H4 (cell line): Measurements from ENCODE around the gene IL21R. TPM values are rescaled to one million over a fixed set of nuclear protein-coding genes. Genes with fewer than 3 reads are reported as not detected.

Experiments used
- DNase-seq: peaks from one replicate; pipeline ENCODE4 v3.0.0-alpha.2; 2015; ENCODE audit warnings: low spot score
- total RNA-seq: library from RNA; depleted of rRNA; stranded (reverse); fragments of >200 nt; shearing (Covaris generic); gene quantifications from 2 replicates; pipeline ENCODE4 v1.2.3, GENCODE V29; 2014

The IL21R gene
- total RNA-seq, 1 experiment from 2014 or later: 1.0 TPM

DNA sequence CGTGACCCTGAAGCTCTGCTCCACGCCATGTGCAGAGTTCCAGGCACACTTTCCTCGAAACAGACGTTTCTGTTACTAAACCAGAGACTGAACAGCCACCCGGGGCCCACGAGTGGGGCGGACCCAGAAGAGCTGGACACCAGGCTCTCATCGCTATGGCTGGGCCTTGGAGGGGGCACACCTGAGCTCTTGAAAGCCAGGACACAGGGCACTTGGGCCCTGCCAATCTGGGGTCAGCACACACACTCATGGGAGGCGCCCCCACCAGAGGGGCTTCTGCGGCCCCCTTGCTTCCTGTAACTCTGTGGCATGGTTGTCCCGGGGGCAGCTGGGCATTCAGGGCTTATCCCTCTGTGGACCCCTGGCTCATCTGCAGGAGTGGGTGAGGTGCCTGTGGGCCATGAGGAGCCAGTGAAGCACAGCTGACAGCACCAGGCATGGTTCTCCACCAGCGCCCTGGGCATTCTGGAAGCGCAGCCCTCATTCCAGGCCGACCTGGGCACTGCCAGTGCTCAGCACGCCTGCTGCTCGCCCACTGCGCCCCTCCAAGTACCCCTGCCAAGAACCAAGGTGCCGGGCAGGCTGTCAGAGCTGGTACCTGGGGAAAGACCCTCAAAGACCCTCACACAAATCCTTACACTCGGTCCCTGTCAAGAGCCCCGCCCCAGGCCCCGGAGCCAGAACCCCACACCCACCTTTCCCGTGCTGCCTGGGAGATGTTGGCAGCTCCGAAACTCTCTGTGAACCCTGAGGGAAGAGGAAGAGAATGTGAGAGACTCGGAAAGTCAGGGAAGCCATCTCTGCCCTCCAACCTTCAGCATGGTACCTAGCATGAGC is 61.1 kb downstream of the IL21R start:
- DNase-seq: no peak

DNA sequence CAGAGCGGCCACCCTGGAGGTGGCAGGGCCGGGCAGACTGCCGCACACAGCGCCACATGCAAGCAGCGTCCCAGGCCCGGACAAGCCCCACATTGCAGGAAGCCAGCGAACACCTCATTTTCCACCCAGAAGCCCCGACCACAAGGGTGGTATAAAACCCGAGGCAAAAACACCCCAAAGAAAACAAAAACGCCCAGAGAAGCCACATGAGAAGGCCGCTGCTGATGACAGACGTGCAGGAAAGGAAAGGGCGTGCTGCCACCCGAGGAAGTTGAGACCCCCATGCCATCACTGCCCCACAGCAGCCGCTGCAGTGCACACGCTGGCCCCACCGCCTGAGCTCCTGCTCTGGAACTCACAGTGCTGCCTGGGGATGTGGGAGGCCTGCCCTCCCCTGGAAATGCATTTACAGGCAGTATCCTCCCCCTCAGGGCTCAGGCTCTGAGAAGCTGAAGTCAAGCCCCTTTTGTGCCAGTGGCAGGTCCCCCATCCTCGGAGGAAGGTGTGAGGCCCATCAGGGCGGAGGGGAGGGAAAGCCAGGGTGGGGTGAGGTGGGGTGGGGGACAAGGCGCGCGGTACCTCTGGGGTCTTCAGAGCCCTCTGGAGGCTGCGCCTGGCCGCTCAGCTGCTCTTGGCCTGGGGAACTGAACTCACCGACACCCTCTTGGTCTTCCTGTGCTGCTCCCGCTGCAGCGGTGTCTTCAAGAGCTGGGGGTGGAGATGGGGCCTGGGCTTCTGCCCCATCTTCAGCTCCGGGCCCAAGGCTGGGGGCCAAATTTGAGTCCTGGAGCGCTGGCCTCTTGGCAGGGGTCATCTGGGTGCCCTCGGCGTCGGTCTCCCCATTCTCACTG is 62.0 kb downstream of the IL21R start:
- DNase-seq: no peak

DNA sequence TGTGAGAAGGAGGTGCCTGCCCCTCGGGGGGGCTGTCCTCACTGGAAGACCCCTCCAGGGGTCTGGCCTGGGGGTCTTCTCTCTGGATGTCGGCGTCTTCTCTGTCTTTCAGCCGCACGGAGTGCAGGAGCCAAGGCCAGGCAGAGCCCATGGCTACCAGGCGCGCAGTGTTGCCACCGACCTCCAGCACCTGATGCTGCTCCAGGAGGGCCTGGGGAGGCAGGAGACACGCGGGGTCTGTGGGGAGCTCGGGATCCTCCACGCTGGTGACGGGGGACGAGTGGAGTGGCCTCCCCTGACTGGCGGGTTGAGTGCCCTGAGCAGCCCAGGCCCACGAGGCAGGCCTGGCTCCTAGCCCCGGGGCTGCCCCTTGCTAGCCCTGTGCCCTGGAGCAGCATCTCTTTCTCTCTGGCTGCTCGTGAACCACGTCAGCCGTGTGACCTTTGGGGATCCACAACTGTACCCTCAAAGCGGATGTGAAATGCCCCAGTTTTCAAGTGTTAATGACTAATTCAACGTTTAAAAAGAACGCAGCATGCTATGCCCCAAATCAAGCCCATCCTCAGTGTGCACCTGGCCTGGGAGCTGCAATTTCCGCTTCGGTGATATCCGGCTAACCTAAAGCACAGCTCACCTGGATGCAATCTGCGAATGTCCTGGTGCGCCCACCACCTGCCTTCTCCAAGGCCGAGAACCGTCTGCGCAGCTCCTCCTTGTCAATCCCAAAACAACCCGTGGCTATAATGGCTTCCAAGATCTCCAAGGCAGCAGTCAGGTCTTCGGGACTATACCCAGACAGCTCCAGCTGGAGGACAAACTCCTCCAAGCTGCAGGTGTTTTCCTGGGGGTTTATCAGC is 62.9 kb downstream of the IL21R start:
- no peak for DNase-seq

DNA sequence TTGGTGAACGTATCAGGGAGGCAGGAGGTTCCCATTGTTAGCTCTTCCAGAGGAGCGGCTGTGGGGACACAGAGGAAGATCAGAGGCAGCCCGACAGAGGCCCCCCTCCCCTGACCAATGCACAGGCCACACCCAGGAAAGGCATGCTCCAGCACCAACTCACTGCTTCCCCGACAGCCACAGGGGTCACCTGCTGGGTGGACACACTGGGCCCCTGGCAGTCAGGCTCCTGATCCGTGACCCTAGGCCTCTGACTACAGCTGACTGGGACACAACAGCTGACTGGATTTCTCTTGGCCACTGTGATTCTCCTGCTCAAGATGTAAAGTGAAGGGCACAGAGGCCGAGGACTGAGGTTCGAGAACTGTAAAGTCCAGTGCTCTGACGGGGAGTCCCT is 63.5 kb downstream of the IL21R start:
- DNase-seq: no peak

DNA sequence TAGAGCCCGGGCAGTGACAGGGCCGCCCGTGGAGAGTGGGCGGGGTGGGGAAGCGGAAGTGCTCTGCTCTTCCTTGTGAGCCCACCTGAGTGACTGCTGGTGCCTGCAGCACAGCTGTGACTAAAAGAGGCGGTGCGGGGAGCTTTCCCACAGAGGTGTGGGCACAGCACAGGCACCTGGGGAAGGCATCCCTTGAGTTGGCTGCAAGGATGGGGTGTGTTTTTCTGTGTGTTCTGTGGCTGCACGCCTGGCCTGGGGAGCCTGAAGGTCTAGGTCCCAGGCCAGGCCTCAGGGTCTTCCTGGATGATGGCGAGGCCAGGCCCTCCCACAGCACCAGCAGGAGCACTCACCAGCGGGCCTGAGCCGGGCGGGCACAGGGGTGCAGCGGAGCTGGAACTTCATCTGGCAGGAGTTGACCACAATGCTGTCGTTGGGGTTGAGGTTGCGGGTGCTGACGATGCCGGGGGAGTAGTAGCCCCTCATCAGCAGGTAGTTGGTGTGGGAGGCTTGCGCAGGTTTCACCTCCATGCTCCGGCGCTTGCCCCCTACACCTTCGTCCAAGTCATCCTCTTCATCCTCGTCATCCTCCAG is 67.1 kb downstream of the IL21R start:
- no peak for DNase-seq

DNA sequence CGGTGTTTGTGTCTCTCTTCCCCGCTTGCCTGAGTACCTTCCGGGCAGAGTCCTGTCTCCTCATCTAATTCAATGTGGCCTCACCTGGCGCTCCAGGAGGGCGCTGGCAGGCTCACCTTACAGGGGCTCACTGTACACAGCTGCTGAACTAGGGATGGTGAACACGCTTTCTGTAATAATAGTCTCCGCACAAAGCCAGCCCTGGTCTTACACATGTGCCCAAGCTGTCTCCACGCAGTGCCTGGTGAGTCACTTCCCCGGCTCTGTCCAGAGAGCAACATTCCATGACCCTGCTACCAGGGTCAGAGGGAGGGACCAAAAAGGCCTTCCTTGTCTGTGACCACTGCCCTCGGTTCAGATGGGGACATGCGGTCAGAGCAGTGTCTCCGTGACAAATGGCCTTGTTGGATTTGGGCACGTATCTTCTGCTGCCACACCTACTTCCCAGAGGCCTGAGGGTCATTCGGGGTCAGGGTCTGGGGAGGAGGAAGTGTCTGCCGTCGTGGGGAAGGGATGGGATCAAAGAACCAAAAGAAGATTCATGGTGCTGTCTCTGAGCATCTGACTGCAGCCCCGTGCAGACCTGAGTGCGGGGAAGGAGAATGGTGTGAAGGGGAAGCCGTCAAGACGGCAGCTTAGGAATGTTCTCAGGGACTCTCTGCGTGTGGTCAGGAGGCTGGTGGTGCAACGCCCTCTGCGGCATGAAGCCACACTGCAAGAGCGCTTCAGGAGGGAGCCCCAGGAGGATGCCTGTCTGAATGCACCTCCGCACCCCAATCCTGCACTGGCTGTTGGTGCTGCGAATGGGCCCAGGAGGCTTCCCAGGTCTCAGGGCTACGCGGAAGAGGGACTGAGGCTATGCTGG is 68.8 kb downstream of the IL21R start:
- no peak for DNase-seq

DNA sequence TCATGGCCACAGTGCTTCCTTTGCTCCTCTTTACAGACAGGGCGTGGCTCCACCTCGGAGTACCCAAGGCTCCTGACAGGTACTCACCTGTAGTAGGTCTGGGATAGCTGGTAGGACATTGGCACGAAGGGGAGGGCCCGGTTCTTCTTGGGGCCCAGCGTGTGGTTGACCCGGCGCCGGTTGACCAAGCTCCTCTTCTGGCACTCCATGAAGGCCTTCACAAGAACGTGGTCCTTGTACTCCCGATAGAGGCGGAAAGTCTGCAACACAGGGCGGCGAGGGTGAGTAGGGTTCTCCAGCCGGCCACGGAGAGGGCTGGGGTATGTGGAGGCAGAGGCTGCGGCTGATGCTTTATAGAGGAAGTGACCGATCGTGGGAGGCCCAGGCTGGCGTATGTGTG is 69.7 kb downstream of the IL21R start:
- no peak for DNase-seq

DNA sequence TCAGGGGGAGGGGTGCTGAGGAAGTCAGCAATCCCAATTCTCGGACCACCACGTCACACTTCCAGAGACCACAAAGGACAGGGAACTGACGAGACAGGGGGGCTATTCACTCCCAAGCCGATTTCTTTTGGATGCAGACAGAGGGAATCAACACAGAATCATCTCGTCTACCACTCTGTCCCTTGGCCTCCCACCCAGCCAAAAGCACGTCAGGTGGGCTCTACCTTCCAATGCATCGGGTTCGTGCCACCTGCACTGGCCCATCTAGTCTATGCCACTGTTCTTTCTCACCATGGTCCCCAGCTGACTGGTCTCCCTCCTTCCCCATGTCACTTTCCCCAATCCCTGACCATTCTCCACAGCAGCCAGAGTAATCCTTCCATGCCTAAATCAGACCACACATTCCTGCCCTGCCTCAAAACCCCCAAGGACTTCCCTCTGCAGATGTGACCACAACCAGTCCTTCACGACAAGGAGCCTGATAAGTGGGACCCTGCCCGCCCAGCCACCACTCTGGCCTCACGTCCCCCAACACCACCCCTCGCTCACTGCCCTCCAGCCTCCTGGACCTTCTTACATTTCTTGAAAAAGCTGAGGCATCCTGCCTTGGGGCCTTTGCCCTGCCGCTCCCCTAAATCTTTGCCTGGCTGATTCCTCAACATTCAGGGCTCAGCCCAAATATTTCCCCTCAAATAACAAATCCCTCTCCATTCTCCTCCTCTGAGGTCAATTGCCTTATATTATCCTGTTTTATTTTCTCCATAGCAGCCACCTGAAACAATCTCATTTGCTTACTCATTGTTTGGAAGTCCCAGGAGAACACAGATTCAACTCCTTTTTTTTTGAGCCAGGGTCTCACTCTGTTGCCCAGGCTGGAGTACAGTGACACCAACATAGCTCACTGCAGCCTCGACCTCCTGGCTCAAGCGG is 70.4 kb downstream of the IL21R start:
- DNase-seq: no peak

DNA sequence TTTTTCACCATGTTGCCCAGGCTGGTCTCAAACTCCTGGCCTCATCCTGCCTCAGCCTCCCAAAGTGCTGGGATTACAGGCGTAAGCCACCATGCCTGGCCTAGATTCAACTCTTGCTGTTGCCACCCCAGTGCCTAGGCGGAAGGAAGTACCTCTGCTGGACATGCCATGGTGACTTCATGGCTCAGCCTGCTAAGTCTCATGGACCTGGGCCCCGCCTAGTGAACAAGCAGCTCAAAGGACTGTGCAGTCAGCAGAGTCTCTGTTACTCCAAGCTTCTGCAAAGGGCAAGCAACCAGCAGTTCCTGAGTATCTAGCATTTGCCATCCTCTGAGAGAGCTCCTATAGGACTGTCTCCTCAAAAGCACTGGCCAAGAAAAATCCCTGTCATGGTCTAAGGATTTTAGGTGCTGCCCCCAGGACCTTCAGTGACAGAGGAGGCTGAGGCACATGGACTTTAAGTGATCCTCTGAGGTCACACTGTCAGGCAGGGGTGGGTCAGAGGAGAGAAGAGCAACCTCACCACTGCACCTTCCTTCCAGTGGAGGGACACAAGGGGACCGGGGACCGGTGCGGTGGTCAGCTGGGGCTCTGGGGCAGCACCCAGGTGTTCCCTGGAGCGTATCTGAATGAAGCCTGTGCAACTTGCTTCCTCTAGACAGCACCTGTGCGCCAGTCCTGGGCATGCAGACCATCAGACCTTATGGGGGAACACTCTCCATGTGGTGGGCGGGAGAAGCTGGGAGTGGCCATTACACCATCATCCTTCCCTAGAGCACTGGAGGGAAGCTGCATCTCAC is 71.3 kb downstream of the IL21R start:
- no peak for DNase-seq

DNA sequence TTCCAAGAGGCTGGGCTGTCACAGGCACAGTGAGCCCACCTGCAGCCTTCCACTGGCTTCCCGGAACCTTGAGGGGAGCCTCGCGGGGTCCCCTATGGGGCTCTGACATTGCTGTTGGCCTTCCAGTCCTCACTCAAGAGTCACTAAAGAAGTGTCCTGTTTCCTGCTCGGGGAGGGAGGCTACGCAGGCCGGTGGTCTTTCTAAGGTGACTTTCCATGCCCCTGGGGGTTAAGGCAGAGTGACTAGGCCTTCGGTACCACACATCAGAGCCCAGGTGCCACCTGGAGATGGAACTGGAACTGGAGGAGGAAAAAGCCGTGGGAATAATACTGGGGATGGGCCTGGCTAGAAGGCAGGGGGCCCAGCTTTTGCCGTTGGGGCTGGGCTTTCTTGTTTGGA is 72.1 kb downstream of the IL21R start:
- no peak for DNase-seq

DNA sequence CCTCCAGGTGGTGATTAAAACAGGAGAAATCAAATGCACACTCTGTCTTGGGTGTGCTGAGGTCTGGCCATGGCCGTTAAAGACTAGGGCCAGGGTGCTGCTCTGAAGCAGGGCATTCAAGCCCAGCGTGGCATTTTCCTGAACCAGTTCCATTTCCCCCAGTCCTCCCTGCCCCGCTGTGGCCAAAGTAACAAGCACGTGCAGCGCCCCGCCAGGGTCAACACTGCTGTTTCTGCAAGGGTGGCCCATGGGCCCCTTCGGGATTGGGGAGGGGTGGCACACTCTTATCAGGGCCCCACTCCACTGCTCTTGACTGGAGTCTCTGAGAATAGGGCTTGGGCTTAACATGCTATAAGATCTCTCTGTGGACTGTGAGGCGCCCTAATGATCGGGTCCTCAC is 72.9 kb downstream of the IL21R start:
- DNase-seq: no peak

DNA sequence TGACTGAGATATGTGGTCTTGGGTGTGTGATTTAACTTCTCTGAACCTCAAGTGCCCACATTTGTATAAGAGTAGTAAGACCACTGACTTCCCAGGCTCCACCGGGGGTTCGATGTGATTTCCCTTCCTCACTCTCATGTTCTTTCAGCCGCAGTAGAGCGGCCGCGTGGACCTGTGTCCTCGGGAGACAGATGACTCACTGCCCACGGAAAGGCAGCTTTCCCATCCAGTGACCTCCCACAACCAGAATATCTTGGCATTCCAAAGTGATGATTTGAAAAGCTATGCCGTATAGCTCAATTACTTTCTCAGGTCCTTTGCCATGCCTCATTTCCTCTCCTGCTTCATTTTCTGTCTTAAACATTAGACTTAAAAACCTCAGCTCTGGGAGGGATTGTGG is 73.6 kb downstream of the IL21R start:
- no peak for DNase-seq

DNA sequence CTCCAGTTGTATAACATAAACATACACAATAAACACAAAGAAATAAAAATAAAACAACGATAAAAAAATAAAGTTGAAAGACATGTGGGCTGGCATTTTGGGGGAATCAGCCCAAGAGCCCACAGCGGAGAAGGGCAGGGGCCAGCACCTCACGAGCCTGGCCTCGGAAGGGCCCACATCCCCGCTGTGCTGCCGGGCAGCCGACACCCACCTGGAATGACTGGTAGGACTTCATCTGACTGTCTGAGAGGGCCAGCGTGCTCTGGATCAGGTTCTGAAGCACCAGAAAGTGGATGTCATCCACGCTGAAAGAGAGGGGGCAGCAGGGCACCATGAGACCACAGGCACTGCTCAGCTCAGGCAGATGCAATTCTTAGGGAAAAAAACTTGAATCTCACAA is 74.3 kb downstream of the IL21R start:
- DNase-seq: no peak

DNA sequence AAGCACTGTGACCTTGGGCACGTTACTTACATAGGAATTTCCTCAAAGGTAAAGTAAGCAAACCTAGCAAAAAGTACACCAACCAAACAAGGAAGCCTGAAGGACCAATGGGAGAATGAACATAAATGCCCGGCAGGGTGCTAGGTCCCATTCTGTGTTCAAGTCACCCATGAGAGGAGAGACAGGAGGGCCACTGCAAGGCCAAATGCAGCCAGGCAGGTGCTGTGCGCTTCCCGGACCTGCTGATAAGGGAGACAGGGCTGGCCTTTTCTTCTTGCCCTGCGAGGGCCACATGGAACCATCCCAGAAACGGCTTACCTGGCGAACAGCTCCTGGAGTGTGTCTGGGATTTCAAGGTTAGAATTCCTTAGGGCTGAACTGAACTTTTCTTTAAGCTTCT is 78.8 kb downstream of the IL21R start:
- DNase-seq: no peak

DNA sequence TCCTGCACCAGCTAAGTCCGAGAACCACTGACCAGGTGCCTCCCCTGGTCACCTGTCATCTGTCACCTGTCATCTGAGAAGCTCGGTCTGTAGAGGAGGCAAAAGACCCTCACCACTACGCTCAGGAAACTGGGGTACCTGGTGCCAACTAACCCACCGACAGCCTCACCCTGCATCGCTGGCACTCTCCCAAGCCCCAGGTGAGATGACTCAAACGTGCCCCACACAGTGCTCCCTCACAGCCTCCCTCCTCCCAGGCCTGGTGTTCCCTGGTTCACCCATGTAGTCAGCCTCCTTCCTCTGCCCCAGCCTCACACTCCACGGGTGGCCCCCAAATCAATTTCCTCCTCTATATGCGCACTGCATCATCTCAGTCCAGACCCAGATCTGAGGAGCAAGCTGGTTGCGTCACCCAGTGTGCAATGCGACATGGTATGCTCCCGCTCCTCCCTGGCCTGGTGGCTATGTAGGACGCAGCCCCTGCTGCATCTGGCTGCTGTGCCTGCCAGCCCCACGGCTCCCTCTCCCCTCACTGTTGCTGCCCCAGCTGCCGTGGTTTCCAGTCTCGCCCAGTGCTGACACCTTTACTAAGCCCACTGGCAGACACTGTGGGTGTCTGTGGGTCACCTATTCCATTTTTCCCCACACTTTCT is 79.4 kb downstream of the IL21R start:
- no peak for DNase-seq

DNA sequence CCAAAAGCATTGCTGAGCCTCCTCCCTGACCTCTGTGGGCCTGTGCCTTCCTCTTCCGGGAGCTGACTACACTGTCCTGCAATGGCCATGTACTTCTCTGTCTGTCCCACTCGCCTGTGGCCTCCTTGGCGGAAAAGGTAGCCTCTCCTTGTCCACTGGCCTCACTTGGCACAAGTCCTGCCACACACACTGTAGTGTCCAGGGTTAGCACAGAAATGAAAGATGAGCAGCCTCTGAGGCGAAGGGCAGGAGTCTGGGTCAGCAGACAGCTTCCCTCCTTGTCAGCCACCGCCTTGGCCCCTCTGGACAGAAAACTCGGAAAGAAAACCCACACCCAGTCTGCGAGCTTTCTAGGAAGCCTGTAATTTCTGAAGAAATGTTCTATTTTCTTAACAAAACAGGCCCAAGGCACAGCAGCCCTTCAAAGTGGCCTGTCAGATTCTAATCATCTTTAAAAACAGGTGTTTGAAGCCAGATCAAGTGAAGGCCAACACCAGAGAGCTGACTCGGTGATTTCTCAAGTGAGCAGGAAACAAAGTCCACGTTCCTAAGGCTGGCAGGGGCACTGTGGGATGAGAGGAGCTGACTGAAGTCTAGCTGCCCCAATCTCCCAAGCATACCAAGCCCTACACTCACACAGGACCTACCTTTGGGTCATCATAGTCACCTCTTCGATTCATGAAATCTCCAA is 80.6 kb downstream of the IL21R start:
- DNase-seq: no peak

DNA sequence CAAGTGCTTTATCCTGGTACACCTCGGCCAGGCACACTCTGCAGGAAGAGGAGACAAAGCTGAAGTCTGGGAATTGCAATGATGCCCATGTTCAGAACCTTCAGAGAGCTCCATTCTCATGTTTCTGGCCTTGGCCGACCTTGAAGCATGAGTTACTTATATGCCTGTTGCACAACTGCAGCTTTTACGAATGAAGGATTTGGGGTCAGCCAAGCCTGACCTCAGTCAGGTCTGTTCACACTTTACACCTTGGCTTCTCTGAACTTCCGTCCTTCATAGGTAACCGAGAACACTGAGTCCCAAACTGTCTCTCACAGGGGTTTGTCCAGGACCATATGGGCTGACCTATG is 81.1 kb downstream of the IL21R start:
- no peak for DNase-seq

DNA sequence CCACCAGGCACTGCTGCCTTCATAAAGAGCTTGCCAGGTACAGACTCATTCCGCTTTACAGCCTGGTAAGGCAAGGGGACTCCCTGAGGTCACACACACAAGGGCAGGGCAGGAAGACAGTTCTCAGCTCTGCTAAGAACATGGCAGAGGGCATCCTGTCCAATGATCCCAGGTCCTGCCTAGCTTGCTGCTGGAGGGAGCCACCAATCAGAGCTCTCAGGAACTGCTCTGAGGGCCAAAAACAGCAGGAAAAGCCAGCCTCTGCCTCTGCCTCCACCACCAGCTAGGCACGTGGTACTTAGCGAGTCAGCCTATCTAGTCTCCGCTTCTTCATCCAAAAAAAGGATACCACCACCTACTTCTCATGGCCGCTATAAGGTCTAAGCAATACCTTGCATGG is 81.7 kb downstream of the IL21R start:
- no peak for DNase-seq
